HEK293 (cell line): Measurements from ENCODE around the gene HMGN4.

Experiments
- BCL11B ChIP-seq: fragments of 450-650 bp; formaldehyde crosslinking; IDR thresholded peaks from 2 replicates; pipeline ENCODE4 v1.5.1; 2016; ENCODE audit warnings: low read depth, missing biosample characterization, missing genetic modification characterization
- CTCF ChIP-seq: fragments of 450-650 bp; formaldehyde crosslinking; IDR thresholded peaks from 2 replicates; pipeline ENCODE4 v1.5.1; 2016; ENCODE audit warnings: missing biosample characterization, missing genetic modification characterization
- ELK4 ChIP-seq: IDR thresholded peaks from 2 replicates; pipeline ENCODE4 v1.6.1; 2011; ENCODE audit warnings: mild to moderate bottlenecking, low read depth, low read length, borderline replicate concordance
- FEZF1 ChIP-seq: fragments of 450-650 bp; formaldehyde crosslinking; IDR thresholded peaks from 2 replicates; pipeline ENCODE4 v1.5.1; 2016; ENCODE audit warnings: missing biosample characterization, missing genetic modification characterization
- GLI4 ChIP-seq: fragments of 450-650 bp; formaldehyde crosslinking; IDR thresholded peaks from 2 replicates; pipeline ENCODE4 v1.5.1; 2016; ENCODE audit warnings: missing biosample characterization, missing genetic modification characterization
- GLIS1 ChIP-seq: fragments of 450-650 bp; formaldehyde crosslinking; IDR thresholded peaks from 2 replicates; pipeline ENCODE4 v1.5.1; 2016; ENCODE audit warnings: missing biosample characterization, missing genetic modification characterization
- HOXC10 ChIP-seq: sonication (generic); formaldehyde crosslinking; IDR thresholded peaks from 2 replicates; pipeline ENCODE4 v1.8.1; 2023; ENCODE audit warnings: mild to moderate bottlenecking, missing genetic modification reagents
- KLF1 ChIP-seq: fragments of 450-650 bp; formaldehyde crosslinking; IDR thresholded peaks from 2 replicates; pipeline ENCODE4 v1.5.1; 2016; ENCODE audit warnings: missing biosample characterization, missing genetic modification characterization
- KLF17 ChIP-seq: fragments of 450-650 bp; formaldehyde crosslinking; IDR thresholded peaks from 2 replicates; pipeline ENCODE4 v1.5.1; 2016; ENCODE audit warnings: missing biosample characterization, missing genetic modification characterization
- OVOL3 ChIP-seq: fragments of 450-650 bp; formaldehyde crosslinking; IDR thresholded peaks from 2 replicates; pipeline ENCODE4 v1.5.1; 2016; ENCODE audit warnings: missing biosample characterization, missing genetic modification characterization
- SP3 ChIP-seq: fragments of 450-650 bp; formaldehyde crosslinking; IDR thresholded peaks from 2 replicates; pipeline ENCODE4 v1.5.1; 2016; ENCODE audit warnings: missing biosample characterization, missing genetic modification characterization
- TSHZ1 ChIP-seq: fragments of 450-650 bp; formaldehyde crosslinking; IDR thresholded peaks from 2 replicates; pipeline ENCODE4 v1.5.1; 2016; ENCODE audit warnings: missing biosample characterization, missing genetic modification characterization, borderline replicate concordance
- WT1 ChIP-seq: fragments of 450-650 bp; formaldehyde crosslinking; IDR thresholded peaks from 2 replicates; pipeline ENCODE4 v1.5.1; 2016; ENCODE audit warnings: missing biosample characterization, missing genetic modification characterization
- ZEB2 ChIP-seq: fragments of 450-650 bp; formaldehyde crosslinking; IDR thresholded peaks from 2 replicates; pipeline ENCODE4 v1.5.1; 2016; ENCODE audit warnings: missing biosample characterization, missing genetic modification characterization
- ZNF114 ChIP-seq: fragments of 450-650 bp; formaldehyde crosslinking; IDR thresholded peaks from 2 replicates; pipeline ENCODE4 v1.5.0; 2017; ENCODE audit warnings: missing biosample characterization, missing genetic modification characterization
- ZNF157 ChIP-seq: fragments of 450-650 bp; formaldehyde crosslinking; IDR thresholded peaks from 2 replicates; pipeline ENCODE4 v1.5.1; 2016; ENCODE audit warnings: missing biosample characterization, missing genetic modification characterization
- ZNF19 ChIP-seq: fragments of 450-650 bp; formaldehyde crosslinking; IDR thresholded peaks from 2 replicates; pipeline ENCODE4; 2016; ENCODE audit warnings: missing biosample characterization, missing genetic modification characterization, low read depth
- ZNF239 ChIP-seq: fragments of 450-650 bp; formaldehyde crosslinking; IDR thresholded peaks from 2 replicates; pipeline ENCODE4 v1.5.1; 2016; ENCODE audit warnings: missing biosample characterization, missing genetic modification characterization
- ZNF292 ChIP-seq: fragments of 450-650 bp; formaldehyde crosslinking; IDR thresholded peaks from 2 replicates; pipeline ENCODE4 v1.5.1; 2016; ENCODE audit warnings: low read depth, missing biosample characterization, missing genetic modification characterization, borderline replicate concordance
- ZNF398 ChIP-seq: fragments of 450-650 bp; formaldehyde crosslinking; IDR thresholded peaks from 2 replicates; pipeline ENCODE4 v1.5.1; 2017; ENCODE audit warnings: missing biosample characterization, missing genetic modification characterization
- ZNF423 ChIP-seq: fragments of 450-650 bp; formaldehyde crosslinking; IDR thresholded peaks from 2 replicates; pipeline ENCODE4 v1.5.1; 2016; ENCODE audit warnings: missing biosample characterization, missing genetic modification characterization
- ZNF510 ChIP-seq: fragments of 450-650 bp; formaldehyde crosslinking; IDR thresholded peaks from 2 replicates; pipeline ENCODE4 v1.5.1; 2018; ENCODE audit warnings: mild to moderate bottlenecking, missing genetic modification characterization, missing biosample characterization; ENCODE audit not compliant: insufficient replicate concordance
- ZNF529 ChIP-seq: fragments of 450-650 bp; formaldehyde crosslinking; IDR thresholded peaks from 2 replicates; pipeline ENCODE4 v1.5.1; 2017; ENCODE audit warnings: missing genetic modification characterization, missing biosample characterization; ENCODE audit not compliant: insufficient replicate concordance
- ZNF654 ChIP-seq: fragments of 450-650 bp; formaldehyde crosslinking; IDR thresholded peaks from 2 replicates; pipeline ENCODE4 v1.5.1; 2016; ENCODE audit warnings: low read depth, missing biosample characterization, missing genetic modification characterization
- ZNF677 ChIP-seq: fragments of 450-650 bp; IDR thresholded peaks from 2 replicates; pipeline ENCODE4 v1.5.0; 2018; ENCODE audit warnings: missing biosample characterization, mild to moderate bottlenecking, missing genetic modification characterization, moderate library complexity
- ZNF692 ChIP-seq: fragments of 450-650 bp; formaldehyde crosslinking; IDR thresholded peaks from 2 replicates; pipeline ENCODE4 v1.5.1; 2016; ENCODE audit warnings: missing biosample characterization, missing genetic modification characterization
- ZNF76 ChIP-seq: fragments of 450-650 bp; formaldehyde crosslinking; IDR thresholded peaks from 2 replicates; pipeline ENCODE4; 2016; ENCODE audit warnings: low read depth, missing biosample characterization, missing genetic modification characterization, borderline replicate concordance
- ZNF830 ChIP-seq: fragments of 450-650 bp; IDR thresholded peaks from 2 replicates; pipeline ENCODE4 v1.5.0; 2018; ENCODE audit warnings: missing biosample characterization, missing genetic modification characterization, low read depth, mild to moderate bottlenecking, moderate library complexity

The HMGN4 gene

GRCh38 chr6:26537846-26538571 lies at the start of gene HMGN4 (continued):
- TF ChIP-seq ZNF692 (tag by site-specific recombination) = no peak; the same call in 1 of the 2 replicates
- peak; percentile 68; the same call in 1 of the 2 replicates for TF ChIP-seq KLF17 (tag by site-specific recombination)
- TF ChIP-seq GLI4 (tag by site-specific recombination) = no peak
- TF ChIP-seq ZNF292 = no peak
- no peak for TF ChIP-seq ZNF654 (tag by site-specific recombination)
- no peak for TF ChIP-seq ELK4
- peak; percentile 67 for TF ChIP-seq SP3 (tag by site-specific recombination)
- peak; percentile 51; the same call in 1 of the 2 replicates for TF ChIP-seq WT1 (tag by site-specific recombination)
- peak; percentile 93 for TF ChIP-seq ZEB2 (tag by site-specific recombination)
- peak; percentile 52; the same call in 1 of the 2 replicates for TF ChIP-seq ZNF239
- no peak for TF ChIP-seq ZNF157
- peak; percentile 59 for TF ChIP-seq ZNF510
- no peak for TF ChIP-seq GLIS1 (tag by site-specific recombination)
- TF ChIP-seq KLF1 (tag by site-specific recombination) = peak; percentile 71
- no peak for TF ChIP-seq ZNF19 (tag by site-specific recombination)
- no peak for TF ChIP-seq ZNF830 (tag by site-specific recombination)
- no peak for TF ChIP-seq ZNF398
- no peak for TF ChIP-seq ZNF76 (tag by site-specific recombination)
- TF ChIP-seq ZNF114 (tag by site-specific recombination) = no peak
- TF ChIP-seq BCL11B (tag by site-specific recombination) = 0 out of 2 replicates have a peak, but pooled peaks have one; percentile 0
- TF ChIP-seq HOXC10 (CRISPR knock-in tag) = no peak
- peak; percentile 64; the same call in 1 of the 2 replicates for TF ChIP-seq OVOL3
- TF ChIP-seq TSHZ1 (tag by site-specific recombination) = no peak
- peak; percentile 65; the same call in 1 of the 2 replicates for TF ChIP-seq CTCF (tag by site-specific recombination)
- TF ChIP-seq ZNF423 (tag by site-specific recombination) = no peak; the same call in 1 of the 2 replicates
- TF ChIP-seq ZNF677 (tag by site-specific recombination) = 0 out of 2 replicates have a peak, but pooled peaks have one; percentile 7
- TF ChIP-seq FEZF1 (tag by site-specific recombination) = no peak
- TF ChIP-seq ZNF529 = no peak
